DOHH2 (cell line): ENCODE data around the gene LENG1.

Source experiments
- H3F3A ChIP-seq: fragments of 200-600 bp; sonication (generic), shearing (Covaris generic); 2 replicates; pipeline ENCODE4 v1.6.0; 2016; ENCODE audit warnings: antibody characterized with exemption, mild to moderate bottlenecking; ENCODE audit not compliant: control insufficient read depth, insufficient read depth
- H3K27ac ChIP-seq: fragments of 200-600 bp; sonication (generic); 2 replicates; pipeline ENCODE4 v1.5.1; 2014; ENCODE audit warnings: low read depth, mild to moderate bottlenecking, low read length, moderate library complexity
- H3K27me3 ChIP-seq: fragments of 200-600 bp; sonication (generic); 2 replicates; pipeline ENCODE4 v1.6.1; 2014; ENCODE audit warnings: mild to moderate bottlenecking, low read length, mixed read lengths; ENCODE audit not compliant: control insufficient read depth
- H3K36me3 ChIP-seq: fragments of 200-600 bp; sonication (generic); 2 replicates; pipeline ENCODE4 v1.6.1; 2014; ENCODE audit warnings: mild to moderate bottlenecking, low read length, moderate library complexity, mixed read lengths; ENCODE audit not compliant: control insufficient read depth
- H3K4me1 ChIP-seq: fragments of 200-600 bp; sonication (generic); 2 replicates; pipeline ENCODE4 v1.6.1; 2014; ENCODE audit warnings: mild to moderate bottlenecking, low read length, mixed read lengths; ENCODE audit not compliant: control insufficient read depth
- H3K4me2 ChIP-seq: fragments of 200-600 bp; sonication (generic); 2 replicates; pipeline ENCODE4 v1.6.0; 2014; ENCODE audit warnings: mild to moderate bottlenecking, low read length, moderate library complexity
- H3K4me3 ChIP-seq: fragments of 200-600 bp; sonication (generic); 2 replicates; pipeline ENCODE4 v1.5.1; 2014; ENCODE audit warnings: mild to moderate bottlenecking, low read length, mixed read lengths
- H3K79me2 ChIP-seq: fragments of 200-600 bp; sonication (generic); 2 replicates; pipeline ENCODE4 v1.6.1; 2014; ENCODE audit warnings: mild to moderate bottlenecking, low read length, mixed read lengths; ENCODE audit not compliant: control insufficient read depth
- H3K9me2 ChIP-seq: fragments of 200-600 bp; sonication (generic); replicated peaks from 2 replicates; pipeline ENCODE4 v1.6.1; 2014; ENCODE audit warnings: mild to moderate bottlenecking, low read length, mixed read lengths; ENCODE audit not compliant: control insufficient read depth
- H3K9me3 ChIP-seq: fragments of 200-600 bp; sonication (generic); 2 replicates; pipeline ENCODE4 v1.6.1; 2014; ENCODE audit warnings: antibody characterized with exemption, low read length, mixed read lengths; ENCODE audit not compliant: control insufficient read depth, insufficient read depth
- H4K20me1 ChIP-seq: fragments of 200-600 bp; sonication (generic); 2 replicates; pipeline ENCODE4 v1.6.0; 2014; ENCODE audit warnings: low read depth, mild to moderate bottlenecking, antibody characterized with exemption, low read length, moderate library complexity; ENCODE audit not compliant: control insufficient read depth, insufficient read depth
- CTCF ChIP-seq: fragments of 200-600 bp; sonication (generic); IDR thresholded peaks from one replicate; pipeline ENCODE4 v1.5.1; 2014; ENCODE audit warnings: antibody characterized with exemption, mild to moderate bottlenecking, low read depth, low read length; ENCODE audit not compliant: poor library complexity, severe bottlenecking
- EZH2phosphoT487 ChIP-seq: fragments of 200-600 bp; sonication (generic); IDR thresholded peaks from 2 replicates; pipeline ENCODE4 v1.6.1; 2017; ENCODE audit warnings: borderline replicate concordance, mild to moderate bottlenecking, antibody characterized with exemption, low read length, moderate library complexity, mixed read lengths

LENG1 gene

GRCh38 chr19:54128796-54129616, 30.5 kb downstream of the LENG1 start:
- Histone ChIP-seq H3K27ac (no peak overlapping the region), H3K4me2 (no peak overlapping the region), H3K36me3 (peaks cover 56% of the 10 kb centered on the region), H4K20me1 (0 out of 2 replicates have a peak, but pooled peaks cover 3% of the 10 kb centered on the region), H3K9me2 (no peaks in the 10 kb centered on the region), H3K4me1 (no peaks in the 10 kb centered on the region), H3F3A (no peaks in the 10 kb centered on the region), H3K4me3 (no peak overlapping the region), H3K9me3 (no peaks in the 10 kb centered on the region), H3K27me3 (no peaks in the 10 kb centered on the region), H3K79me2 (no peaks in the 10 kb centered on the region)
- no peak for TF ChIP-seq CTCF
- no peak for TF ChIP-seq EZH2phosphoT487

- no peak overlapping the region for H3K27ac ChIP-seq
- H3K9me3 ChIP-seq, result no peaks in the 10 kb centered on the region
- H4K20me1 ChIP-seq, result 0 out of 2 replicates have a peak, but pooled peaks cover 3% of the 10 kb centered on the region
- no peak overlapping the region for H3K4me2 ChIP-seq
- H3K79me2 ChIP-seq, result no peaks in the 10 kb centered on the region
- TF ChIP-seq EZH2phosphoT487 (no peak), CTCF (no peak)
- H3K4me3 ChIP-seq, result no peak overlapping the region
- peaks cover 62% of the 10 kb centered on the region for H3K36me3 ChIP-seq
- H3K9me2 ChIP-seq, result no peaks in the 10 kb centered on the region
- no peaks in the 10 kb centered on the region for H3K27me3 ChIP-seq
- no peaks in the 10 kb centered on the region for H3F3A ChIP-seq
- no peaks in the 10 kb centered on the region for H3K4me1 ChIP-seq
Observed at GRCh38 chr19:54128441-54128725, 31.1 kb downstream of the LENG1 start.

GRCh38 chr19:54127688-54128440, 31.7 kb downstream of the LENG1 start:
- TF ChIP-seq EZH2phosphoT487 (no peak), CTCF (no peak)
- no peaks in the 10 kb centered on the region for H3F3A ChIP-seq
- H3K4me1 ChIP-seq, result no peaks in the 10 kb centered on the region
- 0 out of 2 replicates have a peak, but pooled peaks cover 3% of the 10 kb centered on the region for H4K20me1 ChIP-seq
- H3K27me3 ChIP-seq, result no peaks in the 10 kb centered on the region
- H3K79me2 ChIP-seq, result no peaks in the 10 kb centered on the region
- H3K27ac ChIP-seq, result no peak overlapping the region
- H3K36me3 ChIP-seq, result peaks cover 66% of the 10 kb centered on the region
- no peak overlapping the region for H3K4me3 ChIP-seq
- no peaks in the 10 kb centered on the region for H3K9me2 ChIP-seq
- H3K9me3 ChIP-seq, result no peaks in the 10 kb centered on the region
- no peak overlapping the region for H3K4me2 ChIP-seq
